KMS-11 (cell line): ENCODE data around the gene SLC24A3.

Source experiments
- H2AFZ ChIP-seq: fragments of 200-600 bp; sonication (generic); 2 replicates; pipeline ENCODE4 v1.6.1; 2016; ENCODE audit warnings: antibody characterized with exemption, mixed run types, low read depth
- H3K27ac ChIP-seq: fragments of 200-600 bp; sonication (generic); 2 replicates; pipeline ENCODE4 v1.6.1; 2016; ENCODE audit warnings: mild to moderate bottlenecking, mixed run types
- H3K27me3 ChIP-seq: fragments of 200-600 bp; sonication (generic); 2 replicates; pipeline ENCODE4 v1.6.1; 2017; ENCODE audit warnings: mild to moderate bottlenecking, low read depth, mixed run types, moderate library complexity; ENCODE audit not compliant: insufficient read depth
- H3K36me3 ChIP-seq: fragments of 200-600 bp; sonication (generic); 2 replicates; pipeline ENCODE4 v1.6.1; 2017; ENCODE audit warnings: mild to moderate bottlenecking, mixed run types; ENCODE audit not compliant: insufficient read depth
- H3K4me1 ChIP-seq: fragments of 200-600 bp; sonication (generic); 2 replicates; pipeline ENCODE4 v1.6.1; 2016; ENCODE audit warnings: mild to moderate bottlenecking, low read depth, mixed run types; ENCODE audit not compliant: poor library complexity, severe bottlenecking
- H3K4me2 ChIP-seq: fragments of 200-600 bp; sonication (generic); 2 replicates; pipeline ENCODE4 v1.7.0; 2016; ENCODE audit warnings: mild to moderate bottlenecking, mixed run types
- H3K4me3 ChIP-seq: fragments of 200-600 bp; sonication (generic); IDR thresholded peaks from 2 replicates; pipeline ENCODE4 v1.6.1; 2017; ENCODE audit warnings: low read depth, low read length, mixed read lengths; ENCODE audit not compliant: insufficient read depth
- H3K79me2 ChIP-seq: fragments of 200-600 bp; sonication (generic); 2 replicates; pipeline ENCODE4 v1.6.1; 2016; ENCODE audit warnings: low read depth, mixed run types; ENCODE audit not compliant: insufficient read depth
- H3K9ac ChIP-seq: fragments of 200-600 bp; sonication (generic); 2 replicates; pipeline ENCODE4 v1.6.1; 2016; ENCODE audit warnings: mild to moderate bottlenecking, mixed run types
- H4K20me1 ChIP-seq: fragments of 200-600 bp; sonication (generic); 2 replicates; pipeline ENCODE4 v1.6.1; 2016; ENCODE audit warnings: mild to moderate bottlenecking, mixed run types; ENCODE audit not compliant: insufficient read depth
- CTCF ChIP-seq: fragments of 200-600 bp; sonication (generic); conservative IDR thresholded peaks from 2 replicates; pipeline ENCODE4 v1.6.1; 2017; ENCODE audit warnings: low read depth, mild to moderate bottlenecking, antibody characterized with exemption, low read length, moderate library complexity, mixed read lengths

SLC24A3 gene

GRCh38 chr20:19251958-19252357 is 39.5 kb downstream of the SLC24A3 start:
- Histone ChIP-seq H3K79me2 (no peaks in the 10 kb centered on the region), H3K4me2 (no peak overlapping the region), H3K27ac (no peak overlapping the region), H2AFZ (no peak overlapping the region), H4K20me1 (no peaks in the 10 kb centered on the region), H3K36me3 (no peaks in the 10 kb centered on the region), H3K4me3 (no peak overlapping the region), H3K4me1 (no peaks in the 10 kb centered on the region), H3K27me3 (no peaks in the 10 kb centered on the region), H3K9ac (no peak overlapping the region)
- TF ChIP-seq CTCF = no peak

GRCh38 chr20:19252451-19253120 is 40.1 kb downstream of the SLC24A3 start:
- H3K27ac ChIP-seq = no peak overlapping the region

GRCh38 chr20:19253316-19253715 is 40.9 kb downstream of the SLC24A3 start:
- no peaks in the 10 kb centered on the region for H3K36me3 ChIP-seq
- H3K4me1 ChIP-seq = no peaks in the 10 kb centered on the region
- H3K79me2 ChIP-seq = no peaks in the 10 kb centered on the region
- H3K9ac ChIP-seq = no peak overlapping the region
- no peaks in the 10 kb centered on the region for H4K20me1 ChIP-seq
- H3K4me2 ChIP-seq = no peak overlapping the region
- no peak for TF ChIP-seq CTCF
- H3K27ac ChIP-seq = no peak overlapping the region
- no peaks in the 10 kb centered on the region for H3K27me3 ChIP-seq
- H2AFZ ChIP-seq = no peak overlapping the region
- H3K4me3 ChIP-seq = no peak overlapping the region

More at GRCh38 chr20:19252451-19253120, 40.1 kb downstream of the SLC24A3 start:
- H3K4me2 ChIP-seq = no peak overlapping the region
- no peaks in the 10 kb centered on the region for H4K20me1 ChIP-seq
- H3K4me3 ChIP-seq = no peak overlapping the region
- no peaks in the 10 kb centered on the region for H3K27me3 ChIP-seq
- H3K36me3 ChIP-seq = no peaks in the 10 kb centered on the region
- H3K9ac ChIP-seq = no peak overlapping the region
- no peak for TF ChIP-seq CTCF
- H3K4me1 ChIP-seq = no peaks in the 10 kb centered on the region
- H3K79me2 ChIP-seq = no peaks in the 10 kb centered on the region
- H2AFZ ChIP-seq = no peak overlapping the region

- Histone ChIP-seq H3K9ac (no peak overlapping the region), H3K36me3 (no peaks in the 10 kb centered on the region), H3K79me2 (no peaks in the 10 kb centered on the region), H3K27me3 (no peaks in the 10 kb centered on the region), H3K27ac (no peak overlapping the region), H3K4me1 (no peaks in the 10 kb centered on the region), H4K20me1 (no peaks in the 10 kb centered on the region), H2AFZ (no peak overlapping the region), H3K4me3 (no peak overlapping the region), H3K4me2 (no peak overlapping the region)
- no peak for TF ChIP-seq CTCF
Observed at GRCh38 chr20:19253916-19254820, 41.7 kb downstream of the SLC24A3 start.
